CD4-positive, alpha-beta T cell treated with Interleukin-4 for 1 hour (primary cell): ENCODE results near the gene DST.
"Not testable (repeated sequence)": the region's sequence is repeated elsewhere in the genome, so short reads cannot be mapped to it uniquely, and the experiment has no call there.

ENCODE experiments used
- DNase-seq, 2 donors: peaks; one replicate each; pipeline ENCODE4 v3.0.0-alpha.2; 2020 to 2022

DST gene

DNA sequence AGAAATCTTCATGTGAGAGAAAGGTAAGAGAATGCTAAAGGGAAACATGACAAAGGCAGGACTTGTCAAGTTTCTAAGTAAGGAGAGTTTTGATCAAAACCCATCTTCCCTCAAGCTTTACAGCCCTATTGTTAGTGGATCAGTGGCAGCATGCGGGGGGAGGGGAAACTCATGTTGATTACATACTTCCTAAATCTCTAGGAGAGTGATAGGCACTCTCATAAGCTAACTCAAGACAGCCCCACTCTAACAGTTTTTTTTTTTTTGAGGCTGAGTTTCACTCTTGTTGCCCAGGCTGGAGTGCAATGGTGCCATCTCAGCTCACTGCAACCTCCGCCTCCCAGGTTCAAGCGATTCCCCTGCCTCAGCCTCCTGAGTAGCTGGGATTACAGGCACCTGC, 18.6 kb upstream of the DST start:
- not testable (repeated sequence) for DNase-seq

DNA sequence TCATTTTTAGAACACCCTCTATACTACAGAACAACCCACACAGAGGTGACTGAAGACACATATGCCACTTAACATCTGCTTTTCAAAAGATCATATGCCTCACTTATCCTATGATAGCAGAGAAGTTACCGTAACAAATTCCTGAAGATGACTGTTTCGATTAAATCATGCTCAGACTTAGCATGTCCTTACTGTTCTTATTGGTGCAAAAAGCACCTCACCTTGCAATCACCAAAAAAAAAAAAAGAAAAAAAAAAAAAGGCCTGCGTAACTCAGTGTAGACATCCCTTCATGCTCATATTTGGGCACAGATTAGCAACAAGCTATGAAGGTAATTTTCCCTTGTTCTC, 17.7 kb upstream of the DST start:
- DNase-seq: no peak

DNA sequence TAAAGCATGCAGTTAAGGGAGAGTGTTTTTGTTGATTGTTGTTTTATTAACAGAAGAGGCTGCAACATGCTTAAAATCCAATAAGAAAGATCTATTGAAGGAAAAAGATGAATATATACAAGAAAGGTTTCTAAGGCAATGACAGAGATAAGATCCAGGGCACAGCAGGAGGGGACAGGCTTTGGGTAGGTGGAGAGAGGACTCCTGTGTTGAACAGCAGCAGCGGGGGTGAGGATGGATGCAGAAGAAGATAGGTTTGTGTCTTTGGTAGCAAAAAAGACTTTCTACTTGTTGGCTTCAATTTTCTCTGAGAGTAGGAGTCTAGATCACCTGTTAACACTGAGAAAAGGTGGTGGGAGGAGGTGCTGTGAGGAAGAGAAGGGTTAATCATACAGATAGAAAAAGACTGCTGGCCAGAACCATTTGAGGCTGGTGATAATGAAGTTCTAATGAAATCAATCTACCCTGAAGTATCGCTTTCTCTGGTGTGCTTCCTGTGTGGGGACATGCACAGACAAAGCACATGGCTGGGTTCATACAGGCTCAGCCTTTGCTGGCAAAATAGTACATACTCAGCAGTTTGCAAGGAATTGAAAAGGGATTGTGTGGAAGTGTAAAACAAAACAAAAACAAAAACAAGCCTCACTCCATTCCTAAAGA, 17.2 kb upstream of the DST start:
- no peak for DNase-seq

DNA sequence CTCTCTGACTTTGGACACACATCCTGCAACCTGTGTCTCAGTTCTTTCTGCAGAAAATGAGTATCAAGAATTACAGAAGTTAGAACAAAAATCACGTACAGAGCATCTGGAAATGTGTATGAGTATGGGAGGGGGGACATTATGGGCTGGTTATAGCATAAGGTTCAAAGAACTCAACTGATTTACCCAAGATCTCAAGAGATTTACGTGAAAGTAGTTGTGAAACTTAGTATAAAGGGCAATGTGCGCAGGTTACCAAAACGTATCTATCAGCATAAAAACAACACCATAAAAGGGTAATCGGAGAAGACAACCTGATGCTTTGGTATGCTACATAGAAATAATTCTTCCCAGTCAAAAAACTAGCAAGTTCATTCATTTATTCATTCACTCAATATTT, 15.6 kb upstream of the DST start:
- no peak for DNase-seq

DNA sequence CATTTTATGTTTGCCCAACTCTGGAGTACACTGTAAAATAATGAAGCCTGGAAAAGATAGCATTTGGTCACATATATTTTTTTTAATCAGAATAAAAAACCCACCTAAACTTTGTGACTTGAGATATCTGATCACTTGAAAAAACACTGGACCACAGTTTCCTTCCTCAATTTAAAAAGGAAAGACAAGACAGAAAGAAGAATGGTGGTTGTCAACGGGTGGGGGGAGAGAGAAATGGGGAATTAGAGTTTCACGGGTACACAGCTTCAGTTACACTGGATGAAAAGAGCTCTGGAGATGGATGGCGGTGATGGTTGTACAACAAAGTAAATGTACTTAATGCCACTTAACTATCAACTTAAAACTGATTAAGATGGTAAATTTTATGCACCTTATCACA, 14.7 kb upstream of the DST start:
- no peak for DNase-seq

DNA sequence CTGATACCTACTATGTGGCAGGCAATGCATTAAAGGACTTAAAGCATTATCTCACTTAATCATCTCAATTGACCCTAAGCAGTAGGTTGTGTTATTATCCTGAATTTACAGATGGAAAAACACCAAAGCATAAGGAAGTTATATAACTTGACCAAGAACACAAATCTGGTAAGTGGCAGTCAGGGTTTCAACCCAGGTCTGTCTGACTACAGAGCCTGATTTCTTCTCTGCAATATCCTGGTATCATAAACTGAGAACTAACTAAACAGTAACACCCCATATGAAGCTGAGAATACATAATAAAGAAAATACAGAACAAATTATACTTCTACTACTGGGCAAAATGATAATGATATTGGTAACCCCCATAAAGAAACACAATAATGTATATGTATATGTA, 13.8 kb upstream of the DST start:
- DNase-seq: no peak

DNA sequence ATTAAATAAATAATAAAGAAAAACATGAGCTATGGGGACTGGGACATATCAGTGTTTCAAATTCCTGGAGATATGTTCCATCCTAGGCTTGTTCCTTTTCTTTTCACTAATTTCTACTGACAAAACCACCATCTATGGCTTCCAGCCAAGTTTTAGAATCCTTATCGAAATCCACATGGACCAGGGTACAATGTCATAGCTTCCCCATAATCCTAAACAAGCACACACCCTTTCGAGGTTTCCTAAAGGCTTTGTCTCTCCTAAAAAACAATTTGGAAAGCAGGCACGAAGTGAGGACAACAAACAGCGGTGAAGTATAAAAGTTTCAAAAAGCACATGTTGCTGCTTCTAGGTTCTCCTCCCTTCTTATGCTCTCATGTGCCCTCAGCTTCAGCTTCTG, 13.3 kb upstream of the DST start:
- no peak for DNase-seq

DNA sequence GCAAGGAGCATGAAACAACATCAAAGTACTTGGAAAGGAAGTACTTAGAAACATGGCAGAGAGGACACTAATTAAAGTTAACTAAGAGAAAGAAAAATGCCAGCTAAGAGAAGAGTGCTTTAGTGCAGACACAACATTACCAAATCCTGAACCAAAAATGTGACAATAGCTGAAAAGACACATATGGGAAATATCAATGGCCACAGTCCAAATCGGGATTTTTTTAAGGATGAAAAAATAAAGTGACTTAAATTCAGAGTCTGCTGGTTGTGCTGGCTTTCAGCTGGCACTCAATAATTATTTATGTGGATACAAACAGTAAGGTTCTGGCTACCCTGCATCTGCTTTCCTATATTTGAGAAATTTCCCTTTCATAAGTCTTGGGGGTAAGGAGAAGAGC, 12.6 kb upstream of the DST start:
- DNase-seq: no peak

DNA sequence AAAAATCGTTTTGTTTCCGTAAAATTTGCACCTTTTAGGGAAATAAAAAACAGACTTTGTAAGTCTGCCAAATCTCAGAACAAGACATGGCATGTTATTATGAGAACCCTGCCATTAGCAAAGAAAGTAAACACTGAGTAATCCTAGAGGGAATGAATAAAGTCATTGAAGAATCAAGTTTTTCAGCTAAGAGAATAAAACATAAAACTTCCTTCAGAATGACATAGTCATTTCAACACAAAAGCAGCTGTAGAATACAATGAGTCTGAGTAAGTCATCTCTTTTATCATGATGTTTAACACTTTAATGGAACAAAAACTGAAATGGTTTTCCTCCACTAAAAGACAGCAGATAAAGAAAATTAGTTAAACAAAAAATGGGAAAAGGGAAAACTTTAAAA, 10.3 kb upstream of the DST start:
- no peak for DNase-seq

DNA sequence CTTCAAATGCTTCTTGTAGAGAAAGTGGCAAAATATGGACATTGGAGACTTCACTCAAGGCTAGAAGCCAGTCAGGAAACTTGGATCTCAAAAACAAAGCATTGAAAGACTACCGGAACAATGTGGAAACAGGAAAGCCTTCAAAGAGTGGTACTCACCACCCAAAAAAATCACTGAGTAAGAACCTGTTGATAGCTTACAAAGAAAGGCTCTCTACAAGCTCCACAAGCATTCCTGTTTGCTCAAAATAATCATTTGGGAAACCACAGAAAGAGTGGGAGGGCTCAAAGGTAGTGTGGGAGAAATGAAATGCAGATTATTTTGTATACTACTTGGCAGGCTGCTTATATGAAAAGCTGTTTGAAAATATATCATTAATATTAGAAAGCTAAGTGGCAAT, 9.5 kb upstream of the DST start:
- no peak for DNase-seq

DNA sequence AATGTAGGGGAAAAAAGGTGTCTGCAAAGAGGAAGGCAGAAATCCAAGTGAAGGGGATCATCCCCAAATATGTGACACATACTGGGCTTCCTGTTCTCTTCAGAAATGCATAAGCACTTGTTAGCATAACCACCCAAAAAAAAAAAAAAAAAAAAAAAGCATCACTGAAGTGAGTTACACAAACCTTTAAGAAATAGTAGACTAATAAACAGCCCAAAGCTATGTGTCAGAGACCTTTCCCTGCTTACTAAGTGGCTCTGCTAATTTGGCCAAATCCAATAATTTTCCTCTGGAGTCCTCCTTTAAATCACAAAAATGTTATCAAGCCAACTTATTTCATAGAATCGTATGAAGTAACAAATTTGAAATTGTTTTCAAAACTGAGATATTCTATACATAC, 7.5 kb upstream of the DST start:
- no peak for DNase-seq

DNA sequence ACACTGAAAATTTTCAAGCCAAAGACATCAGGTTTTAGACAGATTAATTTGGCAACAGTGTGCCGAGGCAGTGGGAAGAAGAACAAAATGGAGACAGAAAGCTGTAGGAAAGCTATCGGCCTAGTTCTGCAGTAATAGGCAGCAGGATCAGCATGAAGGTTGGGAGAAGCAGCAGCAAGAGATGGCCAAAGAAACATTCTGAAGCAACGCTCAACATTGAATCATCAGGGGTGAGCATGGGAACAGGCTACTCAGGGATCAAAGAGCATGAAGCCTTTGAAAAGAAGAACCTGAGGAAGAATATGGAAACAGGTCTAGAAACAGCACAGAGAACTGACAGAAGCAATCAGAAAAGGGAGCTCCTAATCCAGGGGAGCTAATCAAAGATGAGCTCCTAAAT, 7.1 kb upstream of the DST start:
- no peak for DNase-seq

DNA sequence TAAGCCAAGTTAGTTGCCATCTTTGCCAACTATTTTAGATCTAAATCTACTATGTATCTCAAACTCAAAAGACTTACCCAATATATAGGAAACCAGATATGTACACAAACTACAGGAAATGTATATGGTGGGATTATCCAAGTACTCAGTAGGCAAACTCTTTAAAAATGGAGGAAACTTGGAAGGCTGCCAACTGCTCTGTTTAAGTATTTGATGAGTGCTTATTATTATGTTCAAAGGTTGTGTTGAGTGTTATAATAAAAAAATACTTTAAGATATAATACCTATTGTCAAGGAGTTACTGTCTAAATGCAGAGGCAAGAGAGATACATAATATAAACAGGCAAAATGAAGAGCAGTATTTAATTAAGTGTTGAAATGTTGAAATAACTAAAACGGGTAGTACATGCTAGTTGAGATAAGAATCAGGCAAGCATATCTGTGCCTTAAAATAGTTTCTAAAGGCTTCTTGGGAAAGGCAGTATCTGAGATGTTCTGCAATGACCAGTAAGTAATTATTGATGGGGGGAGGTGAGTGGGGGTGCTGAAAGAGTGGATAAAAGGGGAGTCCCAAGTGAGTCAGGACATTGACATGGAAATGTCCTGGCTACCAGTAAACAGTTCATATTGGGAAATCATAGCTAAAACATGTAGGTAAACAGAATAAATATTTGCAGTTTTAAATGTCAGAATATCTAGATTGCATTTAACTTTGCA, 6.5 kb upstream of the DST start:
- no peak for DNase-seq

DNA sequence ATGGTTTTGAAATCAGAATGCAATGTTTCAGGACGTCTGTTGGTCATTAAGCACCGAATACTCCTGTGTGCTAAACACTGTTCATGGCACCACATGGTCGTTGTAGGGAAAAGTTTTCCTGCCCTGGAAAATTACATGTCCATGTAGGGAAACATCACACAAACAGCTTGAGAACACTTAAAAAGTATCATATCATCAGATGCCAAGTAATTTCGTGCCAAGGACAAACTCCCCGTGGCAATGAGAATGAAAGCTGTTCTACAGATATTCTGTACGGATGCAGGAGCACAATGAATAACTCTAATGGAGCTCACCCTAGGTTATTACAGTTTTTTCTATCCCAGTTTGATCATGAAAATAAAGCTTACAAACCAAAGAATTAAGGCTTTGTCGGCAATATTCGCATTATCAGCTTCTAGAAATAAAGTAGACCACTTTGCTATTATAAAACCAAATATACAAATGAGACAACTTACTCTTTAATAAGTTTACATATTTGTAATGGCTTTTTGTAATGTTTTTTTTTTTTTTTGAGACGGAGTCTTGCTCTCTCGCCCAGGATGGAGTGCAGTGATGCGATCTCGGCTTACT, 4.6 kb upstream of the DST start:
- no peak for DNase-seq

DNA sequence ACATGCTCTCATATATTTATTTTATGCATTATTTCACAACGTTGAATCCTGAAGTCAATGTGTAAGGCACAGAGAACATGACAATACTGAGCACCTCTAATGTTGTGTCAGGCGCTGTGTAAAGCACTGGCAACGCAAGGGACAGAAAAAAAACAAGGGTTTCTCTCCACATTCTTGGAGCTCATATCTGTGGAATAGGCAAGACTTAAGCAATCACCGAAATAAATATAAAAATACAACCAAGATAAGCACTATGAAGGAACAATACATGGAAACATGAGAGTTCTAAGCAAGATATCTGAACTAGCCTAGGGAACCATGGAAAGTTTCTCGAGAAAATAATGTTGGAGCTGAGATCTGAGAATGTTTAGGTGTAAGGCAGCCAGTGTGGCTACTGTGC, 1.7 kb upstream of the DST start:
- no peak for DNase-seq

DNA sequence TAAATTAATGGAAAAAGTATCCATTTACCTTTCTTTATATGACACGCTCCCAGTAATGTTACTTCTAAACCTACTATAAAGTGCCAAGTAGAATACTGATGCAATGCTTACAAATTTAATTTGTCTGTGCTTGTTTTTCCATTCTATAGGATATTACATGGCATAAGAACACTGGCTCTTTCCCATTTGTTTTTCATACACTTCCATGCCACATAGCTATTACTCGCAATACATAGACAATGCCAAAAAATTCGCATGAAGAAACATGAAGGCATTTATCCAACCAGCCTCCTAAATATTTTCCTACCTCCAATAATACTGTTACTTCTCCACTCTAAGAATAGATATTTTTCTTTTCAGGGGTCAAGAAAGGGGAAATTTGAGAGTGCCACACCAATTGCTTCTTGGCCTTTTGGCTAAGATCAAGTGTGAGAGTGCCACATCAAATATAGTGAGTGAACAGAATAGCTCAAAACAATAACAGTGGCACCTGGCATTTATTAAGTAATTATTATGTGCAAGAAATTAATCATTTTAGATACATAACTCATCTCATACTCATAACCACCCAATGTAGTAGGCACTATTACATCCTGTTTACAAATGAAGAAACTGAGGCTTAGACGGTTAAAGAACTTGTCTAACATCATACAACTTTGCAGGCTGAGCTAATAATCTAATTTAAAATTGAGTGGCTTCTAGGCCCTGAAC, 845 bp upstream of the DST start:
- no peak for DNase-seq

DNA sequence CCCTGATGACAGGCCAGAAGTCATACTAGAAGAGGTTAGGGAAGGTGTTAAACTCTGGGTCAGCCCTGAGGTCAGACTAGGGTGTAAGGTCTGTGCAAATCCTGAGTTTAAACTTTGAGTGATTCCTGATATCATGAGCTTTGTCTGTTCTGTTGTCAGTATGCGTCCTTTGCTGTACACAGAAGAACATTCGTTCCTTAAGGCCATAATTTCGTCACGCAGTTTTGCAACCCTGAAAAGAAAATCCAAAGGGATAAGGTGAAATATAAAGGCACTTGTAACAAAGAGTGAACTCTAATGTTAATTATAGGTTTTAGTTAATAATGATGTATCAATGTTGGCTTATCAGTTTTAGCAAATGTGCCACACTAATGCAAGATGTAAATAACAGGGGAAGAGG, 2.3 kb downstream of the DST start:
- DNase-seq: no peak

DNA sequence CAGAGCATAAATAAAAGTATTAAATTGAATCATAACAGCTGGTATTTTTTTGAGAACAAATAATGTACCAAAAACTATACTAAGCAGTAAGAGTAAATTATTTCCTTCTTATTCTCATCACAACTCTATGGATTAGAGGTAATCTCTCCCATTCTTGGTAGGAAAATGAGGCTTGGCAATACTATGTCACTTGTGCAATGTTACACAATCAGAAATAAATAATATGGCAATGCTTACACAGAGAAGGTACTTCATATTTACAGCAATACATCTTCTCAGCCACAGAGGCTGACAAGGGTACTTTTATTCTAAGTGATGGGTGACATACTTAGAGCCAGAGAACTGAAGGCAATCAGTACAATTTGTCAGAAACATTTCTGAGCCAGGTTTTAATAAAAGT, 3.9 kb downstream of the DST start:
- DNase-seq: no peak

DNA sequence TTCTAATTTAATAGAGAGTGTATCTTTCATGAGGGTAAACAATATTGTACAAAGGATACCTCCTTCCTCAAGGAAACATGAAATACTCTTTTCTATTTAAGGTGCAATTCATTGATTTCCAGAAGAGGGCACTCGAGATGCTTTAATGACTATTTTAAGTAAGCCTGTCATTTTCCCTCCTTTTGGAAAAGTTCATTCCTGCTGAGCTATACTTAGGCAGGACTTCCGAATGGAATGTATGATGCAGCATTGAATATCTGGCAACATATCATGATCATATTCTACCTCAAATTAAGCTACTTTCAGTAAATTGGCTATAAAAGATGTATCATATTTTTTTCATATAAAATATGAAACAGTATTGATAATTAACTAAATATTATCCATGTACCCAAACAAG, 5.0 kb downstream of the DST start:
- DNase-seq: no peak

DNA sequence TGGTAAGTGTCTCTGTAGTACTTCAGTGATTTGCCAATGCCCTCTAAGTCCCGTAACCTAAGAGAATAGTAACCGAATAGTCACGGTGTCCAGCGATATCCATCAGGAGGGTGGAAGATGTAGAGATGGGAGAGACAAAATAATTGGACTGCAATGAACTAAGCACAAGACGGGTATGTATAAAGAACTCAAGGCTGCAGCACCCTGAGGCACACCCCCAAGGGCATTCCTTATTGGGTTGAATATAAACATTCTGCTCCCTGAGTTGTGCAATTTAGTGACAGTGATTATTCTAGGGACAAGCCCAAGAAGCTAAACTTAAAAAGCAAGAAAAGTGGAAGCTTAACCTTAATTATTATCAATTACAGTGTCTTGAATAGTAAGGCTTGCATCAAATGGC, 14.6 kb downstream of the DST start:
- DNase-seq: no peak

DNA sequence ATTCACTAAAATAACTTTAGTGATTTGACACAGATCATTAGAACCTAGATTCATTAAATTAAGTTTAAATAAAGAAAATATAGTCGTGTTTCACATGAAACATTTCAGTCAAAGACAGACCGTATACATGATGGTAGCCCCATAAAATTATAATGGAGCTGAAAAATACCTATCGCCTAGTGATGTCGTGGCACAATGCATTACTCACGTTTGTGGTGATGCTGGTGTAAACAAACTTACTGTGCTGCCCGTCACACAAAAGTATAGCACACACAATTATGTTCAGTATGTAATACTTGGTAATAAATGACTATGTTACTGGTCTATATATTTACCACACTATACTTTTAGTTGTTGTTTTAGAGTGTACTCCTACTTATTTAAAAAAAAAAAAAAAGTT, 17.3 kb downstream of the DST start:
- no peak for DNase-seq

DNA sequence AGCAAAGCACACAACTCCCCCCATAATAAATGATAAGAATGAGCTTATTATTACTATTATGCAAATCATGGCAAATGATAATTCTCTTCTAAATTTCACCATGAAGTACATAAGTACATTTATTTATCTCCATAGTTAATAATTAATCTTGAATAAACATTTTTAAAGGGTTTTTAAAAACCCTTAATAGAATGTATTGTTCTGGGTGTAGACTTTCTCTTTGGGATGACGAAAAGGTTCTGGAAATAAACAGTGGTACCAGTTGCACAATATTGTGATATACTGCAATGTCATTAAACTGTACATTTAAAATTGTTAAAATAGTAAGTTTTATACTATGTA, 18.0 kb downstream of the DST start:
- DNase-seq: no peak

DNA sequence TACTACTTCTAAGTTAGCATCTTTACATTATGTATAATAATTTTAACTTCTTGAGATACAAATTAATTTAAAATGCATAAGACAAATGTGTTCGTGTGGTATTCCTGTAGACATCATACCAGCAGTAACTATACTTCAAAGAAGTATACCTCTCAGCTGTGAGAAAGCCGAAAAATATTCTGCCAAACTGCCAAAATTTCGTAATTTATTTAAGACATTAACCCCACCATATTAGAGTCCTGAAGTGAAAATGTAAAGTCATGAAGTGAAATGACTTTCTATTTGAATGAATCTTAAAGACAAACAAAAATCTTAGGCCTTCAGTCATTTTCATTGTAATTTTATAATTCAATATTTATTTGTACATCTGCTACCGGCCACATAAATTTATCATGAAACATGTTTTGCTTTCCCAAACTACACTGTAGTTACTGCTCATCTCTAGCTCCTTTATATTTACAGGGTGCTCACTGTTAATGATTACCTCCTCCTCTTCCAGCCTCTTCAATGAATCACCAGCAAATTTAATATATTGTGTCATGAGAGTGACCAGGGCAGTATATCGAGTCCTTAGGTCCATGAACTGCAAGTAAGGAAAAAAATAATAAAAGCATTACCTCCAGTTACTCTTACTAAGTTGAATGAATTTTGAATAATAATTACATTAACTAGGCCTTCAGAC, 18.5 kb downstream of the DST start:
- no peak for DNase-seq
